Kidney (tissue), 14 donors: ENCODE data around the gene SPRR3. TPM values are rescaled to one million over a fixed set of nuclear protein-coding genes. Genes with fewer than 3 reads are reported as not detected.
"Not testable (repeated sequence)": the region's sequence is repeated elsewhere in the genome, so short reads cannot be mapped to it uniquely, and the experiment has no call there.

Experiments used
- DNase-seq, 5 donors: peaks; one replicate each; pipeline ENCODE4 v3.0.0-alpha.2; 2013 to 2020
- FAIRE-seq: peaks from 2 replicates; lab custom pipeline; 2012; peaks lifted over from hg19 to GRCh38; lab: Jason Lieb, UNC
- H3K27ac ChIP-seq, 2 donors: one replicate each; pipeline ENCODE4 v1.7.0; 2013; ENCODE audit warnings: low read depth in 2 of 2, low read length in 2 of 2, inconsistent platforms in 1 of 2
- H3K27me3 ChIP-seq: one replicate; pipeline ENCODE4 v1.7.1; 2013; ENCODE audit warnings: low read length, inconsistent platforms; ENCODE audit not compliant: control insufficient read depth, insufficient read depth
- H3K36me3 ChIP-seq, 3 donors: one replicate each; pipeline versions ENCODE4 v1.7.0 to v1.7.1; 2013; ENCODE audit warnings: low read length in 3 of 3, control low read depth in 1 of 3, inconsistent platforms in 1 of 3; ENCODE audit not compliant: insufficient read depth in 3 of 3, control insufficient read depth in 2 of 3
- H3K4me1 ChIP-seq, 3 donors: one replicate each; pipeline versions ENCODE4 v1.7.0 to v1.7.1; 2013; ENCODE audit warnings: low read length in 3 of 3, inconsistent platforms in 1 of 3, low read depth in 1 of 3; ENCODE audit not compliant: control insufficient read depth in 2 of 3, insufficient read depth in 2 of 3
- H3K4me3 ChIP-seq, 3 donors: one replicate each; pipeline versions ENCODE4 v1.7.0 to v1.8.1; 2013; ENCODE audit warnings: low read length in 3 of 3, control low read depth in 1 of 3, inconsistent platforms in 1 of 3
- H3K9ac ChIP-seq, 3 donors: one replicate each; pipeline versions ENCODE4 v1.7.0 to v1.7.1; 2013; ENCODE audit warnings: low read length in 3 of 3, control low read depth in 1 of 3, inconsistent platforms in 1 of 3
- H3K9me3 ChIP-seq, 3 donors: one replicate each; pipeline versions ENCODE4 v1.7.0 to v1.7.1; 2013; ENCODE audit warnings: low read length in 3 of 3, control low read depth in 1 of 3, inconsistent platforms in 1 of 3; ENCODE audit not compliant: control insufficient read depth in 2 of 3, insufficient read depth in 1 of 3
- CTCF ChIP-seq: IDR thresholded peaks from 3 replicates; pipeline ENCODE4 v1.5.1; 2012; ENCODE audit warnings: mild to moderate bottlenecking, moderate library complexity, borderline replicate concordance; ENCODE audit not compliant: insufficient read depth; ENCODE audit errors: extremely low read depth
- intact Hi-C: fragments of 100-400 bp; cut with DNase I; formaldehyde crosslinking; loops from one replicate; pipeline ENCODE4 v1.11.1; 2022
- polyA plus RNA-seq: library from polyadenylated mRNA; stranded (reverse); fragments of 350-450 nt; fragmentation: Illumina TruSeq; extraction: RNeasy Lipid Tissue Mini Kit (QIAGEN cat#74804); gene quantifications from one replicate; pipeline ENCODE4 v1.2.3, GENCODE V29; 2014; ENCODE audit warnings: low read depth, low replicate concordance; ENCODE audit not compliant: insufficient read depth
- total RNA-seq: library from RNA; stranded (reverse); fragmentation: NEBNext Ultra II Directional; extraction: Animal tissue kit (Norgen Biotek cat#: 25700); gene quantifications from one replicate; pipeline ENCODE4 v1.2.1, GENCODE V29; 2021
- donor health status: control.
- donor health status: control.
- donor health status: control.
- donor health status: control.
- donor health status: control.
- donor health status: DM: yes; HTN: yes; CAD: no.
- donor health status: Normal renal cell carcinoma (clear cell type).

SPRR3 gene
- total and polyA plus RNA-seq, 2 donors from 2014 or later, result not detected

- H3K9ac ChIP-seq, H3K27me3 ChIP-seq, H3K4me3 ChIP-seq, H3K36me3 ChIP-seq, FAIRE-seq, DNase-seq, H3K4me1 ChIP-seq, intact Hi-C loops, H3K9me3 ChIP-seq, H3K27ac ChIP-seq: not testable (repeated sequence)
Observed at GRCh38 chr1:153021829-153022228, 20.3 kb downstream of the SPRR3 start.

GRCh38 chr1:153022340-153022739 is 20.8 kb downstream of the SPRR3 start:
- FAIRE-seq, H3K4me1 ChIP-seq, H3K9ac ChIP-seq, H3K4me3 ChIP-seq, H3K27ac ChIP-seq, H3K27me3 ChIP-seq, H3K36me3 ChIP-seq, DNase-seq, H3K9me3 ChIP-seq, intact Hi-C loops: not testable (repeated sequence)

GRCh38 chr1:153023109-153023508 is 21.6 kb downstream of the SPRR3 start:
- FAIRE-seq, result no peak
- no peaks in the 10 kb centered on the region for H3K4me1 ChIP-seq
- intact Hi-C loops, result no loop called here
- no peak overlapping the region for H3K9ac ChIP-seq
- no peak for DNase-seq
- no peak overlapping the region for H3K4me3 ChIP-seq
- H3K27me3 ChIP-seq, result no peaks in the 10 kb centered on the region
- H3K36me3 ChIP-seq, result no peaks in the 10 kb centered on the region
- no peak overlapping the region for H3K27ac ChIP-seq
- no peak for TF ChIP-seq CTCF
- no peaks in the 10 kb centered on the region for H3K9me3 ChIP-seq

GRCh38 chr1:153024413-153024812 is 22.9 kb downstream of the SPRR3 start:
- no peaks in the 10 kb centered on the region for H3K4me1 ChIP-seq
- H3K27me3 ChIP-seq, result no peaks in the 10 kb centered on the region
- TF ChIP-seq CTCF, result no peak
- H3K9ac ChIP-seq, result no peak overlapping the region
- no peak overlapping the region for H3K4me3 ChIP-seq
- no peak for DNase-seq
- intact Hi-C loops, result no loop called here
- no peak for FAIRE-seq
- no peaks in the 10 kb centered on the region for H3K36me3 ChIP-seq
- H3K27ac ChIP-seq, result no peak overlapping the region
- H3K9me3 ChIP-seq, result no peaks in the 10 kb centered on the region

- Histone ChIP-seq H3K27me3 (no peaks in the 10 kb centered on the region), H3K4me1 (no peaks in the 10 kb centered on the region), H3K4me3 (no peak overlapping the region), H3K9me3 (no peaks in the 10 kb centered on the region), H3K27ac (no peak overlapping the region), H3K9ac (no peak overlapping the region), H3K36me3 (no peaks in the 10 kb centered on the region)
- TF ChIP-seq CTCF, result no peak
- FAIRE-seq (no peak), DNase-seq (no peak)
- intact Hi-C loops, result no loop called here
Observed at GRCh38 chr1:153025797-153026196, 24.2 kb downstream of the SPRR3 start.
